ENCODE measurements around the gene MMP24OS. TPM values are rescaled to one million over a fixed set of nuclear protein-coding genes. Genes with fewer than 3 reads are reported as not detected.

The MMP24OS gene
- total RNA-seq, 1 donor from 2014 or later, result 45.4 TPM

DNA sequence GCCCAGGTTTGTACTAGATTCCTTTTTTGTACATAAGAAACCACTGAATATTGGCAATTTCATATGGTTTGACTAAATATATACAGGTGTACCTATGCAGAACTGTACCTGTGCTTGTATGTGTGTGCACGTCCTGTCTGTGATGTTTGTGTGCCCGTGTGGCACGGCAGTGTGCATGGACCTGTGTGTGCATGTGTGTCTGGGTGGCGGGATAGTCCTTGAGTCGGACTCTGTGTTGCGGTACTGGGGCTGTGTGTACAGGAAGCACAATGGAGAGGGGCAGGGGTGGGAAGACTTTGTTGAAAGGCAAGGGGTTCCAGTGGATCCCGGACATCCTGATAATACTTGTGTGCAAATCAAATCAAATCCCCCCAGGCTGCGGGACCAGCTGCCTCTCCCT lies 17.8 kb upstream of the MMP24OS start:
- no peak for DNase-seq
- intact Hi-C loops (cut with micrococcal nuclease), result no loop called here
- Histone ChIP-seq H3K4me3 (no peak overlapping the region), H3K4me1 (peaks cover 7% of the 10 kb centered on the region), H3K36me3 (no peaks in the 10 kb centered on the region), H3K27me3 (ENCODE audit: low read depth) (peaks cover 53% of the 10 kb centered on the region), H3K27ac (replicated peaks) (no peak overlapping the region), H3K9me3 (replicated peaks) (no peaks in the 10 kb centered on the region)
- TF ChIP-seq CTCF (IDR thresholded peaks at IDR 0.05; ENCODE audit: borderline replicate concordance), result no peak

DNA sequence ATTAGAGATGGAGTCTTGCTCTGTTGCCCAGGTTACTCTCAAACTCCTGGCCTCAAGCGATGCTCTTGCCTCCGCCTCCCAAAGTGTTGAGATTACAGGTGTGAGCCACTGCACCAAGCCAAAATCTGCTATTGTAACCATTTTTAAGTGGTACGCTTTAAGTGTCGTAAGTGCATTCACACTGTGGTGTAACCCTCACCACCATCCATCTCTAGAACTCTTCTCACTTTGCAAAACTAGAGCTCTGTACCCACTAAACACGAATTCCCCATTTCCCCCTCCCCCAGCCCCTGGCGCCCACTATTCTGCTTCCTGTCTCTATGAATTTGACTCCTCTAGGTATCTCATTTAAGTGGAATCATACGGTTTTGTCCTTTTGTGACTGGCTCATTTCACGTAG lies 17.1 kb upstream of the MMP24OS start:
- Histone ChIP-seq H3K27me3 (ENCODE audit: low read depth) (peaks cover 53% of the 10 kb centered on the region), H3K27ac (replicated peaks) (no peak overlapping the region), H3K36me3 (no peaks in the 10 kb centered on the region), H3K4me1 (peaks cover 7% of the 10 kb centered on the region), H3K9me3 (replicated peaks) (no peaks in the 10 kb centered on the region), H3K4me3 (no peak overlapping the region)
- intact Hi-C loops (cut with micrococcal nuclease), result no loop called here
- no peak for DNase-seq
- no peak for TF ChIP-seq CTCF (IDR thresholded peaks at IDR 0.05; ENCODE audit: borderline replicate concordance)

DNA sequence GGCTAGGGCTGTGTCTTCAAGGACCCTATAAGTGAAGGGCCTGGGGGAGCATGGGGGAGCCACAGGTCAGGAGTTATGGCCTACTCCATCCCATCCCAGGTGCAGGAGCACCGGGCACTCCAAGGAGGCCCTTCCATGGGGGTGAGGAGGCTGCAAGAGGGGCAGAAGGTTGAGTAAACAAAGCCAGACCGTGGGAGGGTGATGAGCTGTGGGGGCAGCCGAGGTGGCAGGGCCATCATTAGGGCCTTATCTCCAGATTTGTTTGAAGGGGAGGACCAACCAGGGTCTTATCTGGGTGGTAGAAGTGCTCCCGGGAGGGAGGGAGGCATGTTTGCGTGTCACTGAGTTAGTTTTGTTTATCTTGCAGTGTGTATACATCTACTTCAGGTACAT lies 16.4 kb upstream of the MMP24OS start:
- no peak for TF ChIP-seq CTCF (IDR thresholded peaks at IDR 0.05; ENCODE audit: borderline replicate concordance)

GRCh38 chr20:35293303-35294292 lies 15.7 kb upstream of the MMP24OS start:
- intact Hi-C loops (cut with micrococcal nuclease), result no loop called here
- Histone ChIP-seq H3K27ac (replicated peaks) (no peak overlapping the region), H3K4me3 (no peak overlapping the region), H3K36me3 (no peaks in the 10 kb centered on the region), H3K27me3 (ENCODE audit: low read depth) (peaks cover 53% of the 10 kb centered on the region), H3K4me1 (peaks cover 7% of the 10 kb centered on the region), H3K9me3 (replicated peaks) (no peaks in the 10 kb centered on the region)
- TF ChIP-seq CTCF (IDR thresholded peaks at IDR 0.05; ENCODE audit: borderline replicate concordance), result no peak
- DNase-seq, result no peak

More for the DNA sequence above, 16.4 kb upstream of the MMP24OS start:
- peaks cover 7% of the 10 kb centered on the region for H3K4me1 ChIP-seq
- DNase-seq, result no peak
- no peaks in the 10 kb centered on the region for H3K36me3 ChIP-seq
- intact Hi-C loops (cut with micrococcal nuclease), result no loop called here
- H3K4me3 ChIP-seq, result no peak overlapping the region
- H3K9me3 ChIP-seq (replicated peaks), result no peaks in the 10 kb centered on the region
- peaks cover 53% of the 10 kb centered on the region for H3K27me3 ChIP-seq (ENCODE audit: low read depth)
- H3K27ac ChIP-seq (replicated peaks), result no peak overlapping the region

GRCh38 chr20:35292504-35293285 lies 14.8 kb upstream of the MMP24OS start:
- no peak for DNase-seq
- H3K27me3 ChIP-seq (ENCODE audit: low read depth), result peaks cover 53% of the 10 kb centered on the region
- intact Hi-C loops (cut with micrococcal nuclease), result no loop called here

More at GRCh38 chr20:35292504-35293285, 14.8 kb upstream of the MMP24OS start:
- no peak for TF ChIP-seq CTCF (IDR thresholded peaks at IDR 0.05; ENCODE audit: borderline replicate concordance)
- no peak overlapping the region for H3K27ac ChIP-seq (replicated peaks)
- peaks cover 7% of the 10 kb centered on the region for H3K4me1 ChIP-seq
- H3K36me3 ChIP-seq, result no peaks in the 10 kb centered on the region
- no peak overlapping the region for H3K4me3 ChIP-seq
- H3K9me3 ChIP-seq (replicated peaks), result no peaks in the 10 kb centered on the region

Measured in left ventricle myocardium inferior (tissue), 1 donor.